HG02852 (cell line): ENCODE measurements around the gene DMD.

ENCODE experiments used
- ATAC-seq: cut with Tn5 transposase; IDR thresholded peaks from one replicate; pipeline ENCODE4 v1.9.1; 2021; ENCODE audit warnings: mild to moderate bottlenecking, moderate library complexity; ENCODE audit not compliant: unreplicated experiment

DMD gene

GRCh38 chrX:31547816-31548215 lies 1663.5 kb downstream of the DMD start:
- no peak for ATAC-seq

GRCh38 chrX:31547416-31547815 lies 1663.9 kb downstream of the DMD start:
- no peak for ATAC-seq

GRCh38 chrX:31546126-31546525 lies 1665.2 kb downstream of the DMD start:
- no peak for ATAC-seq

DNA sequence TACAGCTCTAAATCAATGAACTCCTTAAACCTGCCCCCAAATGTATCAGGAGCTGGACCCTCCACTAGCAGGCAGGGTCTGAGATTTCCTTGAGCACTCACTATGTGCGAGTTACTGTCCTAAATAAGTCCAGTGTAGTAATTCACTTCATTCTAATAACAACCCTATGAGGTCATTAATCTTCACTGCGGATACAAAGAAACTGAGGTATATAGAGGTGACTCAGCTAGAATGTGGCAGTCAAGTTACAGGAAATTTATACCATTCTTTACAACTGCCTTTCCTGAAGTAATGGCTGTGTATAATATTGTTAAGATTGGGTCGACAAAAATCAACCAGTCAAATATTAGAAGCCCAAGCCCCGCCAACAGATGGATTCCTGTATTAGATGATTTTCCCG lies 1665.6 kb downstream of the DMD start:
- no peak for ATAC-seq

DNA sequence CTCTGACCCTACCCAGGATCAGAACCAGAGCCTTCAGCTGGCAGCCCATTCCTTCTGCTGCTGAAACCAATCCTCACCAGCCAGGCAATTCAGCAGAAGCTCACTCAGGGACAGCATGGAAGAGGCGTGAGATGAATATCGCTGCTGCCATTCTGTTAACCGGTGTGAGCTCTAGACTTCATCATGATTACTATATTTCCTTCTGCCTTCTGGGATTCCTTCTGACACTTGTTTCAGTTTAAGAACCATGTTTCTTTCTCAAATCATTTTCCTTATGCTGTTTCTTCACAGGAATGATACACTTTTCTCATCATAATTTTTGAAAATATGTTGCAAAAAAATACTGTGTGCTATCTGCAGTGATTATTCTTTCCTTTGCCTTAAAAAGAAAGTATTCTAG lies 1666.2 kb downstream of the DMD start:
- no peak for ATAC-seq

GRCh38 chrX:31543634-31544033 lies 1667.7 kb downstream of the DMD start:
- no peak for ATAC-seq

DNA sequence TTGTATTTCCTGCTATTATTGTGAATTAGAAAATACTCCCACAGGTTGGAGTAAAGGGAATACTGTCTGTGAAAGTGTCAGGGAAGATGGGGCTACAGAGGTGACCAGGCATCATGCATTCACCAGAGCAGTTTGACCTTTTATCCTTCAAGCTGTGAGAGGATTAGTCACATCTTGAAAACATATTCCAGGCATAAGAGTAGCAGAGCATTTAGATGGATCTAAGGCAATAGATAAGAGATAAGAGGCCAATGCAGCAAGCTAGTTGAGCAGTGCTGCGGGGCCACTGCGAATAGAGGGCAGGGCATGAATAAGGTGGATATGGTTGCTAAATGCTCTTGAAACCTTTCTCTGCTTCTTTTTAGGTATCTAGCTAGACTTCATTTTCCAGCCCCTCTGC lies 1668.8 kb downstream of the DMD start:
- no peak for ATAC-seq

DNA sequence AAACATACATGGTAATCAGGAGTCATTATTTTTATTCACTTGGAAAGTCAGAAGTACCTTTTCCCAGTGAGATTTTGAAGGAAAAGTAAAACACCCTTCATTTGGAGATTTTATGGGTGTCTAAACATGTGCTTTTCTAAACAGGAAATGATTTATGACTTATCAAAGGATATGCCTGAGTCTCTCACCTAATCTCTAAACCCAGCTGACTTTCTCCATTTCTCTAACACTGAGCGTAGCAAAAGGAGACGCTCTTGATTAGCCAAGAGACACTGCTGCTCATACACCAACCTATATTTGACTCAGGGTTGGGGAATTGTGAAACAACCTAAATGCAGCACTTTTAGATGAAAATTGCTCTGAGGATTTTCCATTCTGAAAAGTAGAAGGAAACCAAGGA lies 1671.0 kb downstream of the DMD start:
- no peak for ATAC-seq

- ATAC-seq, result no peak
These were observed 1683.8 kb downstream of the DMD start for GRCh38 chrX:31527455-31528126.

- no peak for ATAC-seq
These were observed 1687.3 kb downstream of the DMD start for GRCh38 chrX:31523884-31524536.

GRCh38 chrX:31522760-31523159 lies 1688.6 kb downstream of the DMD start:
- no peak for ATAC-seq

DNA sequence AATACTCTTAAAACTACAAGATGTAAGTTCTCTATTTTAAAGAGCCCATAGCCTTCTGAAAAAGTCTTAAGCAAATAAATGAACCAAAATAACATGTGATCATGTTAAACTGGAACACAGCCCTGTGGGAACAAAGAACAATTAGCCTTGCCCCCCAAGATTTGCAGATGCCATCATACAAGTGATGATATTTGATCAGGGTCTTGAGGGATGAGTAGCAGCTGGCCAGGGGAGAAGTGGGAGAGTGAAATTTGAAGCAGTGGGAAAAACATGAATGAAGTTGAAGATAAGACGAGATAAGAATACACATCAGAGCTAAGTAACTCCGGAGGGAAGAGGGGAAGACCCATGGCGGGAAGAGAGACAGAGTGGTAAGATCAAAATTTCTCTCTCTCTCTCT lies 1689.4 kb downstream of the DMD start:
- ATAC-seq, result no peak

DNA sequence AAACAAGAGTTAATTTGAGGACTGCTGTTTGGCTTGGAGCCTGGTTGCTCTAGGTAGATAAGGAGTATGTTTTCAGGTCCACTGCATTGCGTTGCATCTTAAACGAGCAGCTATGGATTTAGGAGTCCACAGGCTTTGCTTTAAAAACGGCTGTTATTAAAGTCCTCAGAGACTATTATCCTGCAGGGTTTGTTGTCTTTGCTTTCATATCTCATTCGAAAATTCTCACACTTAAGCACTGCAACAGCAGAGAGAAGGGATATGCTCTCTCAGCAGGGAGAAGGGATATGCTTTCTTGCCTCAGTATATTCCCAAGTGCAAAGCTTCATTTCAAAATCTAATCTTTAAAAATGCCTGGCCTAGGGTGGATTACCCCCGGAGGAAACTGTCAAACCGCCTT lies 1694.8 kb downstream of the DMD start:
- ATAC-seq, result no peak

DNA sequence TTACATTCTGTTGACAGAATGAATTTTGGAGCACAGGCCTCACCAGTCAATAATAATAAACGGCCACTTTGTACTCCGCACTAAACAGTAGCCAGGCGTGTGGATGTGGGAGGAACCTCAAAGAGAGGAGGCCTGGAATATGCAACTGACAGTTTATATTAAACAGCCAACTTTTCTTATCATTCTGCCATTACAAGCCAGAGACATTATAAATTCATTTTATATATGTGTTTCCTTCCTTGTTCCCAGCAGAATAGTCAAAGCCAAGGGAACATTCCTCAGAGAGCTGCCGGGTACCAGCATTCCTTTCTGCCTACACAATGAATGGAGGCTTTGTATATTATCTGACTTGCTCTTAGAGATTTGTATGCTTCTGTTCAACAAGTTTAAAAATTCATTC lies 1703.0 kb downstream of the DMD start:
- ATAC-seq, result no peak

DNA sequence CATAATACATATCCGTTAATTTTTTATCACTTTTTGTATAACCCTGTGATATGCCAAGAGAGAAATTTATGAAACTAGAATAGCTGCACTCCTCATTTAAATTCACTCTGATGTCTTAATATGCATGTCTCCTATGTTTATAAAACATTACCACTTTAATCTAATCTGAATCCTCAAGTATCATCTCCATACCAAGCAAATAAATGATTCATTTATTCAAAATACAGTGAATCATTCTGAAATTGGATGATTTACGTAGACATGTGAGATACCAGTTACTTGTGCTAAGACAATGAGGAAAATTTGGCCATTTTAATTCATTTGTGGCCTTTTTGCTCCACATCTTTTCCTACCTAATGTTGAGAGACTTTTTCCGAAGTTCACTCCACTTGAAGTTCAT lies 1704.4 kb downstream of the DMD start:
- ATAC-seq, result no peak

GRCh38 chrX:31506360-31506759 lies 1705.0 kb downstream of the DMD start:
- no peak for ATAC-seq

DNA sequence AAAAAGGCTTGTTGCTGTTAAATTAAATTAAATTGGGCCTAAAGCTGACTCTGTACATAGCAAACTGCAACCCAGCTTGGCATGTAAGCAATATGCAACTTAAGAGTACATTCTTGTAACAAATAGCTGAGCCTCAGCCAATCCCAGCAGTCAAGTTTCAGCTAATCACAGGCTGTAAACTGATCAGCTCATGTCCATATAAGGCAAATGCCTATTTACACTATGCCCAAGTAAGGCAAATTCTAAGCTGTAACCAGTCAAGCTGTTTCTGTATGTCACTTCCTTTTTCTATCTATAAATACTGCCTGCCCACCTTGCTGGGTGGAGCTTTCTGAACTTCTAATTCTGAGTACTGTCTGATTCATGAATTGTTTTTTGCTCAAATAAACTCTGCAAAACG lies 1710.4 kb downstream of the DMD start:
- no peak for ATAC-seq

- no peak for ATAC-seq
These were observed 1712.2 kb downstream of the DMD start for GRCh38 chrX:31499109-31499508.

DNA sequence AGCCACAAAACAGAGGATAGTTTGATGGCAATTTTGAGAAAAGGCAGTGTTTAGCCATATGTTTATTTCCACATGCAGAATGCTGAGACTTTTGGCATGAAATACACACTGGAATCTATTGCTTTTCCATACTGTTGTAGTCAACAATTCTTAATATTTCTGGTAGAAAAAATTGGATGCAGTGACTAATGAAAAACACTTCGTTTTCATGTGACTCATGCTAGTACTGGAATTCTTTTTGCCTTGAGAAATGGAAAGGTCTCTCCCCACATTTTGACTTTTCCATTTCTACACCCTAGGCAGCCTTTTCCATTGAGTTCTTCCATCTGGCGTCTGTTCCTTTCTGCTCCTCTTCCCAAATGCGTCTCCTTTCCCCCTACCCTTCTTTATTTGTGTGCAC lies 1714.3 kb downstream of the DMD start:
- ATAC-seq, result no peak

- ATAC-seq, result no peak
These were observed 1723.4 kb downstream of the DMD start for GRCh38 chrX:31487951-31488350.

- no peak for ATAC-seq
These were observed 1728.0 kb downstream of the DMD start for GRCh38 chrX:31483336-31483735.

GRCh38 chrX:31480696-31481095 lies 1730.7 kb downstream of the DMD start:
- no peak for ATAC-seq

DNA sequence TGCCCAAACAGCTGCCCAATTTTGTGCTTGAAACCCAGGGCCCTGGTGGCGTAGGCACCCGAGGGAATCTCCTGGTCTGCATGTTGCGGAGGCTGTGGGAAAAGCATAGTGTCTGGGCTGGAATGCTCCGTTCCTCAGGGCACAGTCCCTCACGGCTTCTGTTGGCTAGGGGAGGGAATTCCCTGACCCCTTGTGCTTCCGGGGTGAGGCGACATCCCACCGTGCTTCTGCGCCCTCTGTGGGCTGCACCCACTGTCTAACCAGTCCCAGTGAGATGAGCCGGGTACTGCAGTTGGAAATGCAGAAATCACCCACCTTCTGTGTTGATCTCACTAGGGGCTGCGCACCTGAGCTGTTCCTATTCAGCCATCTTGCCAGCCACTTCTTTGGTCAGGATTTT lies 1740.1 kb downstream of the DMD start:
- ATAC-seq, result no peak
